GM10266 (cell line): ENCODE data around the gene SARDH.

ENCODE experiments used
- DNase-seq: peaks from one replicate; pipeline ENCODE4 v3.0.0; 2012; ENCODE audit errors: extremely low spot score
- CTCF ChIP-seq: IDR thresholded peaks from 2 replicates; pipeline ENCODE4 v1.5.1; 2012; ENCODE audit warnings: mild to moderate bottlenecking, low read depth; ENCODE audit not compliant: control insufficient read depth, insufficient read depth; ENCODE audit errors: missing control alignments

SARDH gene

GRCh38 chr9:133655701-133656100, 82.5 kb downstream of the SARDH start:
- no peak for DNase-seq
- no peak for TF ChIP-seq CTCF

- TF ChIP-seq CTCF: no peak
Observed at GRCh38 chr9:133654736-133655657, 83.2 kb downstream of the SARDH start.

GRCh38 chr9:133653638-133654037, 84.5 kb downstream of the SARDH start:
- TF ChIP-seq CTCF: no peak
- DNase-seq: no peak

More at GRCh38 chr9:133654736-133655657, 83.2 kb downstream of the SARDH start:
- no peak for DNase-seq

GRCh38 chr9:133650026-133650425, 88.1 kb downstream of the SARDH start:
- no peak for TF ChIP-seq CTCF
- no peak for DNase-seq

- DNase-seq: no peak
- TF ChIP-seq CTCF: no peak
Observed at GRCh38 chr9:133649194-133649593, 89.0 kb downstream of the SARDH start.

- no peak for DNase-seq
- no peak for TF ChIP-seq CTCF
Observed at GRCh38 chr9:133647765-133648469, 90.2 kb downstream of the SARDH start.

GRCh38 chr9:133647148-133647547, 91.0 kb downstream of the SARDH start:
- DNase-seq: no peak
- no peak for TF ChIP-seq CTCF
